Astrocyte (in vitro differentiated cells and primary cell): ENCODE measurements around the gene KRT36.

Source experiments
- EZH2 ChIP-seq: IDR thresholded peaks from 2 replicates; pipeline ENCODE4 v1.6.1; 2012; ENCODE audit warnings: mild to moderate bottlenecking, low read length, inconsistent platforms; ENCODE audit not compliant: insufficient read depth
- TF ChIP-seq, protein P1 (sequence below): IDR thresholded peaks from 2 replicates; pipeline ENCODE4 v1.5.1; 2011; ENCODE audit warnings: low read depth, mild to moderate bottlenecking, inconsistent platforms, low read length, moderate library complexity; ENCODE audit not compliant: insufficient read depth

DNA sequence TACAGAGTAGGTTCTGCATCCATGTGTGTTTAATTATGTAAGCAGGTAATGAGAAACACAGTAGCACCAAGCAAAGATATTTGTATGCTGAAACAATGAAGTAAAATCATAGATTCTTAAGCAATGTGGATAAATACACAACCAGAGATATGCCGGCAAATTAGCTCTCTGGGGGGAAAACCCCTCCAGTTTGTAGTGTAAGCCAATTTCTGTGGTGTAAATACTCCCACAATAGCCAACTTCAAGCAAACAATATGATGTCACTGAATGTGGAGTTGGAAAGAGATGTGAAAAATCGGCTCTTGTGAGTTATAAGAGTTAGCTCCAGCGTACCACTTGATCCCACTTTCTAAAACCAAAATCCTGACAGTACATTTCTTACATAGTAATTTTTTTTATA, 45.1 kb downstream of the KRT36 start:
- TF ChIP-seq, protein P1, sequence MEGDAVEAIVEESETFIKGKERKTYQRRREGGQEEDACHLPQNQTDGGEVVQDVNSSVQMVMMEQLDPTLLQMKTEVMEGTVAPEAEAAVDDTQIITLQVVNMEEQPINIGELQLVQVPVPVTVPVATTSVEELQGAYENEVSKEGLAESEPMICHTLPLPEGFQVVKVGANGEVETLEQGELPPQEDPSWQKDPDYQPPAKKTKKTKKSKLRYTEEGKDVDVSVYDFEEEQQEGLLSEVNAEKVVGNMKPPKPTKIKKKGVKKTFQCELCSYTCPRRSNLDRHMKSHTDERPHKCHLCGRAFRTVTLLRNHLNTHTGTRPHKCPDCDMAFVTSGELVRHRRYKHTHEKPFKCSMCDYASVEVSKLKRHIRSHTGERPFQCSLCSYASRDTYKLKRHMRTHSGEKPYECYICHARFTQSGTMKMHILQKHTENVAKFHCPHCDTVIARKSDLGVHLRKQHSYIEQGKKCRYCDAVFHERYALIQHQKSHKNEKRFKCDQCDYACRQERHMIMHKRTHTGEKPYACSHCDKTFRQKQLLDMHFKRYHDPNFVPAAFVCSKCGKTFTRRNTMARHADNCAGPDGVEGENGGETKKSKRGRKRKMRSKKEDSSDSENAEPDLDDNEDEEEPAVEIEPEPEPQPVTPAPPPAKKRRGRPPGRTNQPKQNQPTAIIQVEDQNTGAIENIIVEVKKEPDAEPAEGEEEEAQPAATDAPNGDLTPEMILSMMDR: no peak
- no peak for TF ChIP-seq EZH2
